Mesothelial cell of epicardium (in vitro differentiated cells): ENCODE data around the gene MYLK. TPM values are rescaled to one million over a fixed set of nuclear protein-coding genes. Genes with fewer than 3 reads are reported as not detected.
"Not testable (repeated sequence)": the region's sequence is repeated elsewhere in the genome, so short reads cannot be mapped to it uniquely, and the experiment has no call there.

Source experiments
- DNase-seq, 2 experiments: peaks; one replicate each; pipeline ENCODE4 v3.0.0; 2021; ENCODE audit warnings: low spot score in 2 of 2; ENCODE audit not compliant: unreplicated experiment in 2 of 2
- H3K27ac Mint-ChIP-seq: 2 replicates; pipeline ENCODE4 v1.8.0; 2021; ENCODE audit warnings: mixed read lengths
- H3K27me3 Mint-ChIP-seq: 2 replicates; pipeline ENCODE4 v1.8.0; 2021; ENCODE audit warnings: low read depth, mixed read lengths
- H3K36me3 Mint-ChIP-seq: 2 replicates; pipeline ENCODE4 v1.8.0; 2021; ENCODE audit warnings: mixed read lengths
- H3K4me1 Mint-ChIP-seq: 2 replicates; pipeline ENCODE4 v1.8.0; 2021; ENCODE audit warnings: mixed read lengths
- H3K4me3 Mint-ChIP-seq: 2 replicates; pipeline ENCODE4 v1.8.0; 2021; ENCODE audit warnings: mild to moderate bottlenecking, moderate library complexity, mixed read lengths
- H3K9me3 Mint-ChIP-seq: 2 replicates; pipeline ENCODE4 v1.8.0; 2021; ENCODE audit warnings: mixed read lengths
- CTCF ChIP-seq: fragments of 200-600 bp; sonication (generic); IDR thresholded peaks from one replicate; pipeline ENCODE4 v1.5.0; 2021; ENCODE audit warnings: antibody characterized with exemption; ENCODE audit not compliant: unreplicated experiment
- total RNA-seq: library from RNA; stranded (reverse); gene quantifications from 3 replicates; pipeline ENCODE4 v1.2.1, GENCODE V29; 2021

MYLK gene
- total RNA-seq, 1 donor from 2014 or later, result 14.3 TPM

- H3K27me3 Mint-ChIP-seq, result no peaks in the 10 kb centered on the region
- DNase-seq, result no peak
- H3K9me3 Mint-ChIP-seq, result no peaks in the 10 kb centered on the region
- TF ChIP-seq CTCF, result no peak
- no peak overlapping the region for H3K4me3 Mint-ChIP-seq
- no peak overlapping the region for H3K27ac Mint-ChIP-seq
- H3K36me3 Mint-ChIP-seq, result peaks cover 5% of the 10 kb centered on the region
- no peaks in the 10 kb centered on the region for H3K4me1 Mint-ChIP-seq
Observed at GRCh38 chr3:123606527-123606926, 277.6 kb downstream of the MYLK start.

GRCh38 chr3:123605789-123606234, 278.3 kb downstream of the MYLK start:
- no peak for DNase-seq
- H3K4me3 Mint-ChIP-seq, result no peak overlapping the region
- no peak overlapping the region for H3K27ac Mint-ChIP-seq
- no peaks in the 10 kb centered on the region for H3K9me3 Mint-ChIP-seq
- H3K4me1 Mint-ChIP-seq, result no peaks in the 10 kb centered on the region
- H3K36me3 Mint-ChIP-seq, result peaks cover 9% of the 10 kb centered on the region
- no peak for TF ChIP-seq CTCF
- no peaks in the 10 kb centered on the region for H3K27me3 Mint-ChIP-seq

DNA sequence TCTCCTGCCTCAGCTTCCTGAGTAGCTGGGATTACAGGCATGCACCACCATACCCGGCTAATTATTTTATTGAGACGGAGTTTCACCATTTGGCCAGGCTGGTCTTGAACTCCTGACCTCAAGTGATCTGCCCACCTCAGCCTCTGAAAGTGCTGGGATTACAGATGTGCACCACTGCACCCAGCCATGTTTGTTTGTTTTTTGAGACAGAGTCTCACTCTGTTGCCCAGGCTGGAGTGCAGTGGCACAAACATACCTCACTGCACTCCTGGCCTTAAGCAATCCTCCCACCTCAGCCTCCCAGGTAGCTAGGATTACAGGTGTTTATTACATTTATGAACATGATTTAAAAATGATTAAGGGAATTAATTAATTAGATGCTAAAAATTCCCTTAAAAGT, 281.0 kb downstream of the MYLK start:
- H3K9me3 Mint-ChIP-seq, H3K4me3 Mint-ChIP-seq, H3K4me1 Mint-ChIP-seq, H3K27ac Mint-ChIP-seq, DNase-seq, H3K27me3 Mint-ChIP-seq: not testable (repeated sequence)
- H3K36me3 Mint-ChIP-seq, result peaks cover 24% of the 10 kb centered on the region

DNA sequence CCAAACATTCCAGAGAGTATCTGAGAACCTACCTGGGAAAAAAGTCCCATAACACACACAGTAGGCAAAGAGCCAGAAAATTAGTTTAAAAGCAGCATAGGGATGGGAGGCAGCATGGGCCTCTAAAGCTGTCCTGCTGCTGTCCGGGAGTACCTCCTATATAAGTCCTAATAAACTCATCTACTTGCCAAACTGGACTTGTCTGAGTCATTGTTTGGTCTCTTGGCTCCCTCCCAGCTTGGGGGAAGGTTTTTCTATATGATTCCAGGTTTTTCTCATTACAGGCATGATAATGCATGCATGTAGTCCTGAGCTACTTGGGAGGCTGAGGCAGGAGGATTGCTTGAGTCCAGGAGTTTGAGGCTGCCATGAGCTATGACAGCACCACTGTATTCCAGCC, 281.8 kb downstream of the MYLK start:
- no peaks in the 10 kb centered on the region for H3K27me3 Mint-ChIP-seq
- peaks cover 4% of the 10 kb centered on the region for H3K4me1 Mint-ChIP-seq
- no peak overlapping the region for H3K27ac Mint-ChIP-seq
- TF ChIP-seq CTCF, result no peak
- peaks cover 24% of the 10 kb centered on the region for H3K36me3 Mint-ChIP-seq
- no peaks in the 10 kb centered on the region for H3K9me3 Mint-ChIP-seq
- H3K4me3 Mint-ChIP-seq, result no peak overlapping the region
- DNase-seq, result no peak

DNA sequence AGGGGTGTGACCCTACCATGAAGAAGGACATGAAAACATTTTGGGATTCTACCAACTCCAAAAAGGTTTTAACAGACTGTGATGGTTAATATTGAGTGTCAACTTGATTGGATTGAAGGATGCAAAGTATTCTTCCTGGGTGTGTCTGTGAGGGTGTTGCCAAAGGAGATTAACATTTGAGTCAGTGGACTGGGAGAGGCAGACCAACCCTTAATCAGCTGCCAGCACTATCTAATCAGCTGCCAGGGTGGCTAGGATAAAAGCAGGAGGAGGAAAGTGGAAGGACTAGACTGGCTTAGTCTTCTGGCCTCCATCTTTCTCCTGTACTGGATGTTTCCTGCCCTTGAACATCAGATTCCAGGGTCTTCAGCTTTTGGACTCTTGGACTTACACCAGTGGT, 283.3 kb downstream of the MYLK start:
- not testable (repeated sequence) for H3K4me3 Mint-ChIP-seq, H3K27ac Mint-ChIP-seq, H3K27me3 Mint-ChIP-seq, H3K4me1 Mint-ChIP-seq, DNase-seq, H3K9me3 Mint-ChIP-seq
- peaks cover 24% of the 10 kb centered on the region for H3K36me3 Mint-ChIP-seq

DNA sequence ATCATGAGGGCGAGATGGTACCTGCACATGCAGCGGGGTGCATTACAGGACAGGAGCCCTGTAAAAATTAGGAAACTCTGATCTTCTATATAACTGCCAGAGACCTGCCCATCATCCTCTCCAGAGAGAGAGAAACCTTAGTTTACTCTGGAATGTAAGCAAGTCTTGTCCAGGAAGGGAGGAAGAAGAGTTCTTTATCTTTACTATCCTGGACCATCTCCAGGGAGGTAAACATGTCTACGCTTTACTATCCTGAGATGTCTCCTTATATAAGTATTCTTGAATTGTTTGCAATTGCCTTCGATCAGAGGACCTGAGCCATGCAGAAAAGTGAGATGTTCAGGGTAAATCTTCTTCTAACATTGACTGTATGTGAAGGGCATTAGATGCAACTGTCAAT, 286.6 kb downstream of the MYLK start:
- H3K4me3 Mint-ChIP-seq, result no peak overlapping the region
- TF ChIP-seq CTCF, result no peak
- H3K27me3 Mint-ChIP-seq, result no peaks in the 10 kb centered on the region
- DNase-seq, result no peak
- peak overlapping the region; percentile 30 for H3K27ac Mint-ChIP-seq
- no peaks in the 10 kb centered on the region for H3K9me3 Mint-ChIP-seq
- H3K36me3 Mint-ChIP-seq, result peaks cover 22% of the 10 kb centered on the region
- H3K4me1 Mint-ChIP-seq, result peaks cover 7% of the 10 kb centered on the region
